ENCODE data around the gene RAB11FIP5.

The RAB11FIP5 gene

DNA sequence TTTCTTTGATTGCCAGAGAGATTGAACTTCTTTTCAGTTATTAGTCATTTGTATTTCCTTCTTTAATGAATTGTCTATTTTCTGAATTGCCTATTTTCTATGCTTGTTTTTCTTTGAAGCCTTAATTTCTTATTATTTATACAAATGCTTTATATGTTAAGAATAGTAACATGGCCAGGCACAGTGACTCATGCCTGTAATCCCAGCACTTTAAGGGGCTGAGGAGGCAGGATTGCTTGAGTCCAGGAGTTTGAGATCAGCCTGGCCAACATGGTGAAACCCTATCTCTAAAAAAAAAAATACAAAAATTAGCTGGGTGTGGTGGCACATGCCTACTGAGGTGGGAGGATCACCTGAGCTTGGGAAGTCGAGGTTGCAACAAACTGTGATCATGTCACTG is 4.7 kb upstream of the RAB11FIP5 start:
- ChIA-PET POLR2A (no interaction called here), CTCF (interaction anchor here (0.7 to 5.0 kb wide), 2 partner anchors 46 to 60 kb away, joined by 3 to 19 read pairs; no protein-coding TSS in a partner anchor)
- DNase-seq (ENCODE audit: extremely low spot score): no peak
- TF ChIP-seq, protein P1, sequence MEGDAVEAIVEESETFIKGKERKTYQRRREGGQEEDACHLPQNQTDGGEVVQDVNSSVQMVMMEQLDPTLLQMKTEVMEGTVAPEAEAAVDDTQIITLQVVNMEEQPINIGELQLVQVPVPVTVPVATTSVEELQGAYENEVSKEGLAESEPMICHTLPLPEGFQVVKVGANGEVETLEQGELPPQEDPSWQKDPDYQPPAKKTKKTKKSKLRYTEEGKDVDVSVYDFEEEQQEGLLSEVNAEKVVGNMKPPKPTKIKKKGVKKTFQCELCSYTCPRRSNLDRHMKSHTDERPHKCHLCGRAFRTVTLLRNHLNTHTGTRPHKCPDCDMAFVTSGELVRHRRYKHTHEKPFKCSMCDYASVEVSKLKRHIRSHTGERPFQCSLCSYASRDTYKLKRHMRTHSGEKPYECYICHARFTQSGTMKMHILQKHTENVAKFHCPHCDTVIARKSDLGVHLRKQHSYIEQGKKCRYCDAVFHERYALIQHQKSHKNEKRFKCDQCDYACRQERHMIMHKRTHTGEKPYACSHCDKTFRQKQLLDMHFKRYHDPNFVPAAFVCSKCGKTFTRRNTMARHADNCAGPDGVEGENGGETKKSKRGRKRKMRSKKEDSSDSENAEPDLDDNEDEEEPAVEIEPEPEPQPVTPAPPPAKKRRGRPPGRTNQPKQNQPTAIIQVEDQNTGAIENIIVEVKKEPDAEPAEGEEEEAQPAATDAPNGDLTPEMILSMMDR (IDR thresholded peaks at IDR 0.05; ENCODE audit: control extremely low read depth, extremely low read depth, low read depth, missing control alignments): no peak

- POLR2A ChIA-PET: no interaction called here
- CTCF ChIA-PET: interaction anchor here (0.9 to 5.0 kb wide), 2 partner anchors 61 to 224 kb away, joined by 4 to 19 read pairs; no protein-coding TSS in a partner anchor
- TF ChIP-seq, protein P1 (IDR thresholded peaks at IDR 0.05; ENCODE audit: control extremely low read depth, extremely low read depth, low read depth, missing control alignments): no peak
- DNase-seq (ENCODE audit: extremely low spot score): no peak
These were observed 3.6 kb upstream of the RAB11FIP5 start for GRCh38 chr2:73116182-73116960.

- CTCF ChIA-PET: interaction anchor here (0.8 to 5.0 kb wide), 2 partner anchors 29 to 63 kb away, joined by 3 to 19 read pairs; no protein-coding TSS in a partner anchor
- POLR2A ChIA-PET: no interaction called here
These were observed 1.6 kb upstream of the RAB11FIP5 start for GRCh38 chr2:73114273-73114867.

DNA sequence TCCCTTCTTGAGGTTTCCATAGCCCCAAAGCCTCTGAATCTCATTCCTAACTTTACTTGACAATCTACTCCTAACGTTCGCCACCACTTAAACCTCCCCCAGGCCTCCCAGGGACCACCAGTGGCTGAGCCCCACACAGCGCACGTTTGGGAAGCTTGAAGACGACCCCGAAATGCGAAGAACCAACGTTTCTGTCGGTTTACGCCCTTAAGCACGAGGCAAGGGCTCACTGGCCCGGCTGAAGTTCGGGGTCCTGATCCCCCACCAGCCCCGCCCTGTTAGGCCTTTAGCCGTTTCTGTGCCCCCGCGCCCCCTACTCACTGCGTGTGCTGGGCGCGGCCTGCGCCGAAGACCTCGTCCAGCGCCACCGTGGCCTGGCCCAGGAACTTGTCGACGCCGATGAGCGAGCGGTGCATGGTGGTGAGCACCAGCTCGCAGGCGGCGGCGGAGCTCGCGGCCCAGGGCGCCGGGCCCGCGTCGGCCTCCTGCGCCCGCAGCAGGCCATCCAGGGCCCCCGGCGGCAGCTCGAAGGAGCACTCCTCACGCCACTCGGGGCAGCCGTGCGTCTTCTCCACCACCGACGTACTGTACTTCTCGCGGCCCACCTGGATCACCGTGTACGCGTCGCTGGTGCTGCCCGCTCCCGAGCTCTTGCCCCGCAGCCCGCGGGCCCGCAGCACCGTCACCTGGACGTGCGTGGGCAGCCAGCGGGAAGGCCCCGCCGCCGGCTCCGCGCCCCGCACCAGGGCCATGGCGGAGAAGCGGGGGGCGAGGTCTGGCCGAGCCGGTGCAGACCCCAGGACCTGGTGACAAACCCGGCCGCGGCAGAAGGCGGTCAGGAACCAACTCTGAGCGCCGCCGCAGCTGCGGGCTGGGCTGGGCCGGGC is 479 bp downstream of the RAB11FIP5 start:
- ChIA-PET CTCF (interaction anchor here (1.1 to 2.3 kb wide), 3 partner anchors 15 to 178 kb away, joined by 3 to 5 read pairs (median 4); no protein-coding TSS in a partner anchor), POLR2A (no interaction called here)
- TF ChIP-seq, protein P1 (IDR thresholded peaks at IDR 0.05; ENCODE audit: control extremely low read depth, extremely low read depth, low read depth, missing control alignments): no peak
- no peak for DNase-seq (ENCODE audit: extremely low spot score)

More at GRCh38 chr2:73114273-73114867, 1.6 kb upstream of the RAB11FIP5 start:
- DNase-seq (ENCODE audit: extremely low spot score): no peak
- TF ChIP-seq, protein P1 (IDR thresholded peaks at IDR 0.05; ENCODE audit: control extremely low read depth, extremely low read depth, low read depth, missing control alignments): no peak

GRCh38 chr2:73111073-73112025 is 1.4 kb downstream of the RAB11FIP5 start:
- TF ChIP-seq, protein P1 (IDR thresholded peaks at IDR 0.05; ENCODE audit: control extremely low read depth, extremely low read depth, low read depth, missing control alignments): no peak
- ChIA-PET POLR2A (no interaction called here), CTCF (interaction anchor here (0.8 to 2.6 kb wide), 6 partner anchors 16 to 179 kb away, joined by 3 to 11 read pairs (median 4); no protein-coding TSS in a partner anchor)
- DNase-seq (ENCODE audit: extremely low spot score): no peak
